ENCODE data around the gene NTNG2.

The NTNG2 gene

DNA sequence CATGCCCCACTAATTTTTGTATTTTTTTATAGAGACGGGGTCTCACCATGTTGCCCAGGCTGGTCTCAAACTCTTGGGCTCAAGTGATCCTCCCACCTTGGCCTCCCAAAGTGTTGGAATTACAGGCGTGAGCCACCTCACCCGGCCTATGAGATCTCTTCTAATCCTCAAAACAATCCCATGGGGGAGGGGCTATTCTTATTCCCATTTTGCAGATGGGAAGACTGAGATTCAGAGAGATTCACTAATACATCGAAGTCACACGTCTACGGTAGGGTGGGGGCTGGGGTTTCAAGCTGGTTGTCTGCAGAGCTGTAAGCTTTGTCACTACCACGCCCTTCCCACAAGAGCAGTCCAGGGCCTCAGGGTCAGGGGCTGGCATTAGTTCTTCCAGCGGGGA lies 14.0 kb upstream of the NTNG2 start:
- no peak for DNase-seq

DNA sequence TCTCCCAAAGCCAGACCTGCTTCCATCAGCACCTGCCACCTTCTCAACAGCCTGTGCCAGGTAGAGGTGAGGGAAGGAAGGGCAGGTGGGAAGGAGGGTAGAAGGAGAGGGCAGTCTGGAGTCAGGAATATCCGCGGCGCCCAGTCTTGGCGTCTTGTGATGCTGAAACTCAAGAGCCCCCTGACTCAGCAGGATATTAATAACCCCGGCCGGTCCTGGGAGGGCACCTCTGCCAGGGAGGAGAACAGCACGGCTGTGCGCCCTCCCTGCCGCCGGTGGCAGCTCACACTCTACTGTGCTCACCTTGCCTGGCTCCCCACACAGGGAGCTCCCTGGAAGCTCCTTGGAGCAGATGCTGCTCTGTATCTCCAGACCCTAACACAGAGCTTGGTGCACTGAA lies 11.6 kb upstream of the NTNG2 start:
- no peak for DNase-seq

DNA sequence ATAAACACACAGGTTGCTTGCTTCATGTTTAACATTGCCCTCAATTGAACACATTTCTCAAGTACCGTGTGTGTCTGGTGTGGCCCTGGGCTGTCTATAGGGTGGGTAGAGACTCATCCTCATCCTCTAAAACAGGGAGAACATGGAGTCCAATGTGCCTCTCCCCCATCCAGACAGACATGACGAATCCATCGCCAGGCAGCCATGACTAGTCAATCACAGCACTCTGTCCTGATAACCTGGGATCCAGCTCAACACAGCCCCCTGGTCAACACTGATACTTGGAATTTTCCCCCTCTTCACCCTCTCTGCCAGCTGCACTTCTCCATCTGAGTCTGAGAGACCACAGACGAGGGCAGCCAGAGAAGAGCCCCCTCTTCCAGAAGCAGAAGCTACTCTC lies 10.7 kb upstream of the NTNG2 start:
- no peak for DNase-seq

DNA sequence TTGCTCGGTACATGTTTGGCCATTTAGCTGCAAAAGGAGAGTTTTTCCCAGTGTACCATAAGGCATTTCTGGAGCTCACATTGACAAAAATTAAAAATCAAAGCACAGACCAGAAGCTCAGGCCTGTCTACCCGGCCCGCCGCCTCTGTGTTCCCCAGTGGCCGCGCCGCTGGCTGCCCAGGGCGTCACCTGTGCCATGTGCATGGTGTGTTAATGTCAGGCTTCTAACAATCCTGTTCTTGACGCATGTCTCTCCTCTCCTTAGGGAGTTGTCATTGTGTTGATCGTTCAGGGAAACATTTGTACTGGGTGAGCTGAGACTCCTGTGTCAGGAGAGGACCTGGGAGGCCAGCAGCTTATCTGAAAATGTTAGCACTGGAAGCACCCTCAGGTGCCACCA lies 9.6 kb upstream of the NTNG2 start:
- DNase-seq = no peak

DNA sequence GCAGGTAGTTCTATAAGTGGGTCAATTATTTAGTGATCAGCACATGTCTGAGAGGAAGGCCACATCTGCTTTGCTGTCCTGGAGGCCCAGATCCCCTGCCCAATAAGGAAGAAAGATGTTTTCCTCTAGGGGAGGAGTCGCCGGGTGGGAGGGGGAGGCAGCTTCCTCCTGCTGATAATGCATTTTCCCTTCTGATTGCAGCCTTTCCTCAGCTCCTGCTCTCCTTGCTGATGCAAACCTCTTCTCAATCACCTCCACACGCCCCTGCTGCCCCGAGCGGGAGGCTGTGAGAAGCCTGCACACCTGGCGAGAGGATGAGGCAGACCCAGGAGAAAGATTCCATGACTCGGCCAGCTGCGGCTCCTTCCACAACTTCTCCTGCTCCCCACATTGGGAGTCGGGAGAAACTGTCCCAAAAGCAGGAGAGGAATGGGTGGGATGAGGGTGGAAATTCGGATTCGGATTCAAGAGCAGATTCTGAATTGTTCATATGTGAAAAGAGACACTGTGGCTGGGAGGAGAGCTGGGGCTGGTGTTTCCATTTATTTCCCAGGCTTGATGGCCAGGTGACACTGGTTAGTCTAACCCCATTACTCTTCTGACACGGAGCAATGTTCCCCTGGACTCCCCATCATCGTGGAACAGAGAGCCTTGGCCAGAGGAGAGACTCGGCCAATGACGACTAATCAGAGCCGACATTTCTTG lies 6.8 kb upstream of the NTNG2 start:
- DNase-seq = no peak

DNA sequence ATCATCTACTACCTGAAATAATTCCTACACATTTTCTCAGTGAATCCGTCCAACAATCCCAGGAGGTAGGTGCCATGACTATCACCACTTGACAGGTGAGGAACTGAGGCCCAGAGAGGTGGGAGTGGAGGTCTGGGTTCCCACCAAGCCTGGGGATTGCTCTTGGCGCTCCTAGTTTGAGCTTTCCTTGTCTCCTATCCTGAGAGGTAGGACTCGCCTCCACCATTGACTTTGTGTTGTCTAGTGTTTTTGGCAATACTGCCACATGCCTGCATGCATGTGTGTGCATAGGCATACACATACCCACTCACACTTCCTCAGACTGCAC lies 6.3 kb upstream of the NTNG2 start:
- DNase-seq = no peak

DNA sequence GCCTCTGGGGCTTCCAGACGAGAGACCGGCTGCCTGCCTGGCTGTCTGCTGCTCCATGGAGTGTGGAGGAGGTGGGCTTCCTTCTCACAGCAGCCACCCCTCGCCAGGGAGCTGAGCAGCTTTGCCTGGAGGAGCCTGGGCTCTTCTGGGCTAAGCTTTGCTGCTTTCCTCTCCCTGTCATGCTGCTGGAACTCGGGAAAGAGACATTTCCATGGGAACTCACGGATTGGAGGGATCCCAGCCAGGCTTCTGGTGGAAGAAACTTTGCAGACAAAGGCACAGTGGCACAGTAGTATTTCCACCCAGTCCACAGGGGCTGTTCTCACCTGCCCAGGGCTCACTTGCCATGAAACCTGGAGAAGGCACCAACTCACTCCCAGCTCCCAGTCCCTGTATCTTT lies 5.6 kb upstream of the NTNG2 start:
- no peak for DNase-seq

DNA sequence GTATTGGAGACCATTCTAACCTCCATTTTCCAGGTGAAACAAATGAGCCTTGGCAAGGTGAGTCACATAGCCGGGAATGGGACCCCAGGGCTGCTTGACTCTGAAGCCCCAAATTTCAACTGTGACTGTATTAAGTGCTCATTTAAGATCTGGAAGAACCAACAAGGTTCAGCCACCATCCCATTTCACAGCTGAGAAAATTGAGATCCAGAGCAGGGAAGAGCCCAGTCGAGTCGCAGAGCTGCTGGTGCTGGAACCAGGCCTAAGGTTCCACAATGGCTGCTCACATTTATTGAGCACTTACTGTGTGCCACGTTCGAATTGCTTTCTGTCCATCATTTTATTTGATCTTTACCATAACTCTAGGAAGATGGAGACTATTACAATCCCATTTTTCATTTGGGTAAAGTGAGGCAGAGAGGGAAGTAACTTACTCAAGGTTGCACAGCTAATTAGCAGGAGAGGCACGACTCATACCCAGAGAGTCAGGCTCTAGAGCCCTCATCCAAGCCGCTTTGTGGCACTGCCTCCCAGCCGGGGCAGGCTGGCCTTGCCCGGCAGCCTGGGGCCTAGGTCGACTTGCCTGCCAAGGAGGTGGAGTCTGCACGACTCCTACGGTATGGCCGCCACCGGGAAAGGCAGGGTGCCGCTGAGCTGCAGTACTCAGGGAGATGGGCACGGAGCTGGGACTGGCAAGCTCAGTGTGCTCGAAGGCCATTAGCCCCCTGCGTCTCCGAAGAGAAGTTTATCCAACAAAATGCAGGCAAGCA lies 4.3 kb upstream of the NTNG2 start:
- DNase-seq = no peak

DNA sequence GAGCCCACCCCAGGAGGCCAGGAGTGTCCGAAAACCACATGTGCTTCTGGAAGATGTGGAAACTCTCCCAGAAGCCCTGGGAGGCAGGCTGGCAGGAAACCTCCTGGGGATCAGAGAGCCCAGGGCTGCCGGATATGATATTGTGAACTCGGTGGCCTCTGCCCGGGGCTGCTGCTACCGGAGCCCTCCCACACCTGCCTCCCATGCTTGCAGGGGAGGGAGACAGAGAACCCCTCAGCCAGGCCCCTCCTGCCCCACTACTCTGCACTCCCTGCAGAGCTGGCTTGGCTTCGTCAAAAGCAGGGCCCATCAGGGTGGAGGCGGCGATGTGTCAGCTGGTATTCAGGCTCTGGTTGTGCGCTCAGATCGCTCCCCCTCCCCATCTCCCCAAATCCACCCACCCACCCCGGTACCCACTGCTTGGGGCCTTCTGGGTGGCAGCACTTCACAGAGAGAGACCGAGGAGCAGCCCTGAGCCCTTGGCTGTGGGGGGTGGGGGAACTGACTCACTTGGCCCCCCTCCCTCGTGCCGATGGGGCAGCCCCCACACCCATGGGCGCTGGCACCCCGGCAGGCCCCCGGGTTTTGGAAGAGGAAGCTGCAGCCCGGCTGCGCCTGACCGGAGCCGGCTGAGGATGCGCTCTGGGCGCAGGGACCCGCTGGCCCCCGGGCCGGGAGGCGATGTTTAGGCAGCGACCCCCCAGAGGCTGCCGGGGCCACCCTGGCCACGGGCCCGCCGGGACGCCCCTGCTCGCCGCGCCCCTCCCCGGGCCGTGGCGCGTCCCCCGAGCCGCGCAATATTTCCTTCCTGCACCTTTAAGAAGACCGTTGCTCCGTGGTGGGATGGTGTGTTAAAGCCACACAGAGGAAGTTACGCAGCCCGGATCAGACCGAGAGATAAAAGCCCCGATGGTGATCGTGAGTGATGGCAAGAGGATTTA lies 786 bp upstream of the NTNG2 start:
- DNase-seq = peak; percentile 43

DNA sequence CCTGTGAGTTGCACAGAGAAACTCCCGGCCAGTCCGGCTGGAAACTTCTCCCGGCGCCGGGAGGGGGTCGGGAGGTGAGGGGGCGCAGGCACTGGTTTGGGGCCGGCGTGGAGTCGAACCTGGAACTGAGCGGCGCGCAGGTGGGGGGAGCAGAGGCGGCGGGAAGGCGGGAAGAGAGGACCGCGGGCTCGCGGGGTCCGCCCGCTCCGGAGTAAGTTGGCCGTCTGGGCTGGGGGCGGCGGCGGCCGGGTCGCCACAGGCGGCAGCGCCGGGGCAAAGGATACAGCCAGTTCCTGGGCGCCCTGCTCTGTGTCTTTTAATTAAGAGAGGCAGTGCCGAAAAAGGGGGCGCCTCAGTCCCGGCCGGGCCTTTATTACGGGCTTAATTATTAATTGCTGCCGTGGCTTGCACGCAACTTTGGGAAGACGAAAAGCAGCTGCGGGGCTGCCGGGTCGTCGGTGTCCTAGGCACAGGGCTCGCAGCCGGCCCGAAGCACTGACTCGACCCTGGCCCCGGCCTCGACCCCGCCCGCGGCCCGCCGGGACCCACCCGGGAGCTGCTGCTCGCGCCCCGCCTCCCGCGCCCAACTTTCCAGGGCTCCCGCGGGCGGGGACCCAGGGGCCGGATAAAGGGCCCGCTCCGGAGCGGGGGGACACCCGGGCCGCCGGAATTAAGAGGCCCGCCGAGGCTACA lies 1.1 kb downstream of the NTNG2 start:
- no peak for DNase-seq

DNA sequence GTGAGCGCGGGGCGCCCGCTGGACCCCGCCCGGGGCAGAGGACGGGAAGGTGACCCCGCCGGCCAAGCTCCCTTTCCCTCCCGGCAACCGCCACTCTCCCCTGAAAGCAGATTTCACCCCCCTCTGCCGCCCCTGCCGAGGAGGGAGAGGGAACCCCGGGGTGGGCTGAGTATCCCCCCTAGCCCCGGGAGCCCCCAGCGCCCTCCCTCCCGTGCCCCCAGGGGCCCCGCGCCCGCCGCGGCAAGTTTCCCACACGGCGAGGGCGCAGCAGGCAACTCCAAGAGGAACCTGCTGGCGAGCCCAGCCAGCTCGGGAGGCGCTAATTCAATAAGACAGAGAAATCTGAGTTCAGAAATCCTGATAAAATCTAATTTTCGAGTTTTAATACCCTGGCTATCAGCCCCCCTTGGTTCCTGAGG lies 1.6 kb downstream of the NTNG2 start:
- DNase-seq = no peak

DNA sequence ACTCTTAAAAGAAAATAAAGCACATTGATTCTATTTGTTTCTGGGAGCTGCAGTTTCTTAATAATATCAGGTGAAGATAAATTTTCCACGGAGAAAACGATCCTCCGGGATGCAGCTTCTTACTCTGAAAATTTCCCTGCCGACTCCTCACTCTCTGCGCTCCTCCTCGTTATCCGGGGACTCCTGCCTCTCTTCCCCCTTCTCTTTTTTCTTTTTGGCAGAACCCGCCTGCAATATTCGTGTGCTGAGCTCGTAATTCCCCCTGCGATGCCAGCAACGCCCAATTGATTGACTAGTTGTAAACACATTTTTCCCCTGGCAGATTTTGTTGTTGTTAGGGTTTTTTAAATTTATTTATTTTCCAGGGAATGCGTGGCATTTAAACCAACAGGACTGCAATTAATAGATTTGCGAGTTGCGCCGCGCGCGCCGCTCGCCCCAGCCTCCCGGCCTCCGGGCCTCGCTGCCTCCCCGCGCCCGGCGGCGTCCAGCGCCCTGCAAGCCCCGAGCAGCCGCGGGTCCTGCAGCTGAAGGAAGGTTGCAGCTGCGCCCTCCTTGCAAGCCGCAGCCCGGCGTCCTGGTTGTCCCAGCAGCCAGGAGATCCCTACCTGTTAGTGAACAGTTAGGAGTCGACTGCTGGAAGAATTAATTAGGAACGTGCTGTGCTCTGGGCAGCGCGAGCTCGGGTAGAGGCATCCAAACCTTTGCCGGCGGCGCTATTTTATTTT lies 2.2 kb downstream of the NTNG2 start:
- no peak for DNase-seq

DNA sequence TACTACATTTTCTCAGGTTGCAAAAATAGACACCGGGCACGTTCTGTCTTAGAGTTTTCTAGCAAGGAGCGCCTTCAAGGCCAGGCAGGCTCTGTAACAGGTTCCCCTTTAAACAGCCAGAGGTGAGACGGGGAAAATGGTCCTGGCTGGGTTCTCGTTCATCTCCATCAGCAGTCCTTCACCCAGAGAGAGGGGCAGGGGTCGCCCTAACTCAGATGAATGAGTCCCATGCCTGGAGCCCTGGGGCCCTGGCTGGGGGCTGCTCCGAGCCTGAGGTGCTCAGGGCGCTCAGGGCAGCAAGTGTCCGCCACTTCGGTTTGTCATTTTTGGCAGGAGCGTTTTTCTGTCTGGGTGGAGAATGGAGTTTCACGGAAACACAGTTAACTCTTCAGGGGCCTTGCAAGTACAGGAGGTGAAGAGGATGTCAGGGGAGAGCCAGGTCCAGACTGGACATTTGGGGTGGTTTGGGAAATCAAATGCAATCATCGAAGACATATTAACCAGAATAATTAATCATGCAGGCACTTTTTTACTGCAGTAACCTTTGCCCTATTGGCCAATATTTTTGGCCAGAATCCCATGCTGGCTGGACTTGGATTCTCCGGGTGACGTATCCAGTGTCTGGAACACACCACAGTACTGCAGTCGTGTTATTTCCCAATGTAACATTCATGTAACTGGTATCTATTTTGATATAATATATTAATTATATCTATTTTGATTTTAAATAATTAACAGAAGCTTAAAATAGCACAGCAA lies 2.9 kb downstream of the NTNG2 start:
- DNase-seq = no peak

DNA sequence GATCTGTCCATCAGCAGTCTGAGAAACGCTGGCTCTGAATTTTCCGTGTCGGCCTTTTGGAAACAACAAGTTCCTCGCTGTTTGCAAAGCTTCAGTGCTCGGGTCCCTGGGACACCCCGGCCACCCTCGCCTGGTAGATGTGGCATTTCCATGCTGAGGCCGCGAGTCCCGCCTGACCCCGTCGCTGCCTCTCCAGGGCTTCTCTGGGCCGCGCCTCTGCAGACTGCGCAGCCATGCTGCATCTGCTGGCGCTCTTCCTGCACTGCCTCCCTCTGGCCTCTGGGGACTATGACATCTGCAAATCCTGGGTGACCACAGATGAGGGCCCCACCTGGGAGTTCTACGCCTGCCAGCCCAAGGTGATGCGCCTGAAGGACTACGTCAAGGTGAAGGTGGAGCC lies 4.7 kb downstream of the NTNG2 start:
- DNase-seq = no peak

DNA sequence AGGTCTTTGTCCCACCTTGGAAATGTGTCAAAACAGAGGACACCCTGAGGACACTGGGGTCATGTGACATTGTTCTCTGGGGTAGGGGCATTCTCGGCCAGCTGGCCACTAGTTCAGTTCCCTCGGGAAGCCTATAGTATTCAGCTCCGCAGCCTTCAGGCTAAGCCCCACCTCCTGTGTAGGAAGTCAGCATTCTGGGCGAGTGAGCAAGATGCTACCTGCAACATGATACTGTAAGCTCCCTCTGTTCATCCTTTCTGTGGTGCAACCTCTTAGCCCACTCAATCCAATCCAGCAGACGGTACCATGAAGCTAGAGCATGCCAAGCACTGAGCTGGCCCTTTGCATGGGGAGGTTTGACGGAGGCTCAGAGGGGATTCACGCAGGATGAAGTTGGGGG lies 5.3 kb downstream of the NTNG2 start:
- DNase-seq = no peak

DNA sequence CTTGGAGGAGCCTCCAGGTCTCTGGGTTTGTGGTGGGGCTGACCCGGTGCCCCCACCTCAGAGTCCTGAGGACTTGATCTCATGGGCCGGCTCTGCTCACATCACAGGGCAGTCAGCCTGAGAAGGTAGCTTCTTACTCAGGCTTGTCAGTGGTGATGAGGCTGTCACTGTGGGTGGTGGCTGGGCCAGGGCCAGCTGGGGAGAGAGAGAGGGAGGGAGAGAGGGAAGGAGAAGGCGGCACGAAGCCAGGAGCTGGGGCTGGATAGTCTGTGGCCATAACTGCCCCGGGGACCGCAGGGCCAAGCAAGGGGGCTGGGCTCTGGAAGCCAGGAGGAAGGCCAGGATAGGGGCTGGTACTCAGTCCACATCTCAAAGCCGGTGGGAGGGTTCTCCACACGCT lies 6.5 kb downstream of the NTNG2 start:
- DNase-seq = no peak

DNA sequence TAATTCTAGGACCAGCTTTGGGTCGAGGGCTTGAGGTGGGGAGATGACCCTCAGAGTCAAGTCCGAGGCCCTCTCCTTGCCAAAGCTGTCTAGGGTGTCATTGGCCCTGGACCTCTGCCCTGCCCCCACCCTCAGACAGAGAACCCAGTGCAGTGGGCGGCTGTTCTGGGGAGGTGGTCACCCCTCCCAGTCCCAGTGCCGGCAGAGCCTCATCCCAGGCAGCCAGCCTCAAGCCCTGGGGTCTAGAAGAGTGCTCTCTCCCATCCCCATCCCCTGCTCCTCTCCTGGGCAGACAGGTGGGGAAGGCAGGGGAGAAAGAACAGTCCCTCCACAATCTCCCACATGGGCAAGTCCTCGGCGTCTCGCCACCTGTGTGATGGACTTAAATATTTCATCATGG lies 7.0 kb downstream of the NTNG2 start:
- no peak for DNase-seq

DNA sequence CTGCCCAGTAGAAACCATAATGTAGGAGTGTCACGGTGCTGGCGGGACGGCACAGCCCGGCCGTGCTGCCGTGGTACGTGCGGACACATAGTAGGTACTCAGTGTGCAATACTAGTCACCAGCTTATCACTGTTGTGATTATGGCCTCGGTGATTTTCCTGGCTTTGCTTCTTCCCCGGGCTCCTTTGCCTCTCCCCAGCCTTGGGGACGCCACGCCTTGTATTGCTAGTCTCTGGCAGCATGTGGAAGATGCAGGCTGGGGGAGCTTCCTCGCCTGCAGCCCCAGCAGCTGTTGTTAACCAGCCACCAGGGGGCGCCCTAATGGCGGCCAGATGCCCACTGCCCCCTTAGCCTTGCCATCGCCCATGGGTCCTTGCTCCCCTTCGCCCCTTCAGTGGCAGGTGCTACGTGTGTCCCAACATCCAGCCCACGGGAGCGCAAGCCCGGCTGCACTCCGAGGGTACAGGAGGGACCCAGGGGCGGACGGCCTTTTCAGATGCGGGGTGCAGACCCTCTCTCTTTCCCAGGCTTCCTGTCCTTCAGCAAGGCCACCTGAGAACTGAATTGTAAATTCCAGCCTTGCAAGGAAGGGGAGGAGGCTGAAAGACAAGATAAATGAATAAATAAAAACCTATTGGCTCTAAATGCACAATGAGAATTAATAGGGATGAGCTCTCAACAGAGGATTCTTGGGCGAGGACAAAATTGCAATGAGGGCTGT lies 8.0 kb downstream of the NTNG2 start:
- peak; percentile 50 for DNase-seq

DNA sequence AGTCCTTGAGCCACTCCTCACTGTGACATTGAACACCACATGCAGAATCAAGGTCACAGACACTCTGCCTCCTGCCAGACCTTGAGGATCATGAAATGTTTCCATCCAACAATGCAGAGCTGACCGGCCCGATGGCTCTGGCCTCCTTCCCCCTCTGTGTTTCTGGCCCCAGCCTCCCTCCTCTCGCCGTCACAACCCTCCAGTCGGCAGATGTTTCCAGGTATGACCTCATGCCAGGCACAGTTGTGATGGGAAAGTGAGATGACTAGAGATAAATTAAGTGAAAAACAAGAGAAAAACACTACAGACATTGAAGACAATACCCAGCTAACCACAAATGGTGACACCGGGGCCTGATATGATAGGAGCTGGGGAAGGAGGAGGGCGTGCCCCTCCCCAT lies 9.8 kb downstream of the NTNG2 start:
- DNase-seq = no peak

DNA sequence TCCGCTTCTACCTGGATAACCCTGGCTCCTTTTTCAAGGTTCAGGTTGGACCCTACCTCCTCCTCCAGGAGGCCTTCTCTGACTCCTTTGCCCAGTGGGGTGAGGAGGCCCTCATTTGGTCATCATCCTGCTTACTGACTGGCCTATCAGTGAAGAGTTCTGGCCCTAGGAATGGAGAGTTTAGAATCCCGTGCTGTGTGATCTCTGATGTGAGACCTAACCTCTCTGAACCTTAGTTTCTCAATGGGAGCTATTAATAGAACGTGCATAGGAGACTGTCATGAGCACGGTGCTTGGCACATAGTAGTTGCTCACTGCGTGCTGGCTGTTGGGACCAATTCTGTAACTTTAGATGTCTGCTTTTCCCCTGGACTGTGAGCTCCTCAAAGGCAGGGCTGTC lies 10.3 kb downstream of the NTNG2 start:
- no peak for DNase-seq

DNA sequence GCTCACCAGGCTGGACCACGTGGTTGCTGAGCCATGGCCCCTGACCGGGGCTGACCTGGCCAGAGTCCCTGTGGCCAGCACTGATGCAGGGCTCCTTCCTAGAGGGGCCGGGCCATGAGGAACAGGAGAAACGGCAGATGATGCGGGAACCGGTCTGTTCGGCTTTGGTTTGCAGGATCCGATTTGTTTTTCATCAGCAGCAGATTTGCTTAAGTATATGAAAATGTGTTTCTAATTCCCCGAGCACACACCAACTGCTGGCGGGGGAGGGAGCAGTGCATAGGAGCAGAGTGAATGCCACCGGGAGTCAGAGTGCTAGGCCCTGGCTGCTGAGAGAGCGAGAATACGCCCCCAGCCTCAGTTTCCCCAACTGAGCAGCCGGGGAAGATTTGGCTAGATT lies 13.6 kb downstream of the NTNG2 start:
- DNase-seq = no peak
